HCEC 1CT (cell line): ENCODE measurements around the gene TRAT1.
"Not testable (repeated sequence)": the region's sequence is repeated elsewhere in the genome, so short reads cannot be mapped to it uniquely, and the experiment has no call there.

Source experiments
- DNase-seq: peaks from one replicate; pipeline ENCODE4 v3.0.0-alpha.2; 2017

The TRAT1 gene

DNA sequence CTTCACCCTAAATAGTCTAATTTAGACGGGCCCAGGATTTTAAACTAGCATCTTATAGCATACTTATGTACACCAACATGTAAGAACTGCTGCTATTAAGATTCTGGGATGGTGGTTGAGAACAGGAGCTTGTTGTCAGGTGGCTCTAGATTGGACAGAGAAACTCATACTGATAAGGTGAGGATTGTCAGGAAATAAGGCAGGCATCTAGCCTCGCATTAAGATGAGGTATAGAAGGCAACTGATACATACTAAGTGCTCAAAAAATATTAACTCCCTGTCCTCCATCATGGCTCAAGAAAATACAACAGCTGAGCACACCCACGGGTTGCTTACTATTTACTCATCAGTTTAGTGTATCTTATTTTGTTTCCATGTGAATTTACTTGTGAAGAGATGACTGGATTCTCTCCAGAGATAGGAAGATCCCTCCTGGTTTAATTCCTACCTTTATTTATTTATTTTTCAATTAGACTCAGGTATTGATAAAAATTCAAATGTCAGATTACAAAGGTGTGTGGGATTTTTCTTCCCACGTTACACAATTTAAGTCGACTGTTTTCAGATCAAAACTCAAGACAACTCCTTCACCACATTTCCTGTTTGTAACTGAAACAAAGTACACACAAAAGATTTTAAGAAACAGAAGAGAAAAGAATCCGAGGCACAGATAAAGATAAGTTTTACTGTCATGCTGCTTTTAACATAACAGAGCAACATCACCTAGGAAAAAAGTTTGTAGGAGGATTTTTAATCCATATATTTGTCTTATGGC lies at the start of gene TRAT1:
Gene TRAT1 (plus strand): TSS at position 664 of the 775 bp plus-strand sequence. CDS start 142 bp downstream, outside the sequence.
- DNase-seq, result no peak

GRCh38 chr3:108775649-108776048 lies 46.9 kb upstream of the TRAT1 start:
- DNase-seq, result no peak

- DNase-seq, result no peak
These were observed 43.1 kb upstream of the TRAT1 start for GRCh38 chr3:108779496-108779895.

DNA sequence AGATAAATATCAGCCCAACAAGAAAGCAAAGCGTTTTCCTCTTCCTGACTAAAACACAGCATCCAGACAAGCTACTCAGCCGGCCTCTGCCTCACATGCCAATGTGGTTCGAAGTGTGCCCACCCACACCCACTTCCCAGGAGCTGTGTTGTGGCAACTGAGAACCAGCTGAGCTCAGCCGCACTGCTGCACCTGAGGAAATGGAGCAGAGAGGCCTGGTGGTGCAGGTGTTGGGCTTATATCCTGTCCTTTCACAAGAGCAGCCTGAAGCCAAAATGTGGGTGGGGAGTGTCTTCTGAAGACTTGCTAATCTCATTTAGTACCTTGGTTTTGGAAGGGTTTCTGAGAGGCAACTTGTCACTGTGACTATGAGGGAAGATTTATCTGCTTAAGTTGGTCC lies 42.4 kb upstream of the TRAT1 start:
- DNase-seq, result no peak

GRCh38 chr3:108791473-108791872 lies 31.1 kb upstream of the TRAT1 start:
- no peak for DNase-seq

- DNase-seq, result no peak
These were observed 18.1 kb upstream of the TRAT1 start for GRCh38 chr3:108804437-108804836.

DNA sequence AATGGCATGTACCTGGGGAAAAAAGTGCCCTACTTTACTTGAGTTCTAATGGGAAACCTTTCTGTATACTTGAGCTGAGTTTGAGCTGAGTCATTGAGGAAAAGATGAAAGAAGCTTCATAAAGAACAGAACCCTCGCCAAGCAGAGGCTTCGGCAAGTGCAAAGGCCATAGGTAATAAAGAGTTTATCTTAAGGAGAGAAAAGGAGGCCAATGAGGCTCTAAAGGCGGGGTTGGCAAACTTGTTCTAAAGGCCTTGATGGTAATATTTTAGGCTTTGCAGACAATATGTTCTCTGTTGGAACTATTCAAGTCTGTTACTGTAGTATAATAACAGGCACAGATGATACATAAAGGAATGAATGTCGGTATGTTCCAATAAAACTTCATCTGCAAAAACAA lies 17.6 kb upstream of the TRAT1 start:
- DNase-seq, result no peak

DNA sequence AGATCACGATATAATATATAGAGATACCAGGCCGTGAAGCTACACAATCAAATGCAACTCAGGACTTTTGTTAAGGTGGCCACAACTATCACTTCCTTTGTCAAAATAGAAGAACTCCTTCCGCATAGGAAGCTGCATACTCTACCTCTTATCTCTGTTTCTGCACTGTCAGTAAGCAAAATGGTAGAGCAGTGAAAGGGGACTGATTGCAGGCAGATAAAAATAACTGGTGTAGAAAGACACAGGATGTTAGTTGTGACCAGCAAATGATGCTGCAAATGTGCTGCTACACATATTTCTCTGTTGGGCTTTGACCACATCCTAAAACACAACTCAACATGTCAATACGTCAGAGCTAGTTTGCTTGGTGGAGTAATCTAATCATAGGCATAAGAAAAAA lies 16.3 kb upstream of the TRAT1 start:
- no peak for DNase-seq

DNA sequence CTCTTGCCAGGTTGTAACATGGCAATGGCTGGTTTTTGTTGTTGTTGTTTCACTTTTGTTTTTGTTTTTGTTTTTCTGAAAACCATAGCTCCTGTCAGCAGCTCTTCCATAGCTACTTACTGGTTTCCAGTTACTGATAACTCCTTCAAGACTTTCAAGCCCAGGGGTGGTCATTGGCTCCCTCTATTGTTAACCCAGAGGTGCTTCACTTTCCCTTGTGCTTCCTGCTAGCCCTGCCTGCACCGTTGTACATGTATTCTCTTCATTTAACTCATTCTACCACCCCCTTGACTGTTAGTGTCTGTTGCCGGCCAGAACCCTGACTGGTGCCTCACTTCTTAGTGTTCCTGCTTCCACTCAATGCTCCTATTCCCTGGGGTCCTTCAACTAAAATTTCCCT lies 4.2 kb upstream of the TRAT1 start:
- DNase-seq, result peak; percentile 33

- DNase-seq, result no peak
These were observed 2.0 kb upstream of the TRAT1 start for GRCh38 chr3:108820586-108820985.

- no peak for DNase-seq
These were observed 641 bp downstream of the TRAT1 start for GRCh38 chr3:108823227-108823626.

DNA sequence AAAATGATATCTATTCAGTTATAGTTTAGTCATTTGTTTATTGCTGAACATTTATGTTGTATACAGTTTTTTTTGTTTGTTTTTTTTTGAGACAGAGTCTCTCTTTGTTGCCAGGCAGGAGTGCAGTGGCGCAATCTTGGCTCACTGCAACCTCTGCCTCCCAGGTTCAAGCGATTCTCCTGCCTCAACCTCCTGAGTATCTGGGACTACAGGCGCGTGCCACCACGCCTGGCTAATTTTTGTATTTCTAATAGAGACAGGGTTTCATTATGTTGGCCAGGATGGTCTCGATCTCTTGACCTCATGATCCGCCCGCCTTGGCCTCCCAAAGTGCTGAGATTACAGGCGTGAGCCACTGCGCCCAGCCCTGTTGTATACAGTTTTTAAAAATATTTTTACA lies 1.2 kb downstream of the TRAT1 start:
- DNase-seq, result not testable (repeated sequence)

GRCh38 chr3:108826309-108827187 lies 4.0 kb downstream of the TRAT1 start:
- DNase-seq, result no peak

- no peak for DNase-seq
These were observed 7.8 kb downstream of the TRAT1 start for GRCh38 chr3:108830381-108830780.

GRCh38 chr3:108830991-108831614 lies 8.5 kb downstream of the TRAT1 start:
- DNase-seq, result no peak

DNA sequence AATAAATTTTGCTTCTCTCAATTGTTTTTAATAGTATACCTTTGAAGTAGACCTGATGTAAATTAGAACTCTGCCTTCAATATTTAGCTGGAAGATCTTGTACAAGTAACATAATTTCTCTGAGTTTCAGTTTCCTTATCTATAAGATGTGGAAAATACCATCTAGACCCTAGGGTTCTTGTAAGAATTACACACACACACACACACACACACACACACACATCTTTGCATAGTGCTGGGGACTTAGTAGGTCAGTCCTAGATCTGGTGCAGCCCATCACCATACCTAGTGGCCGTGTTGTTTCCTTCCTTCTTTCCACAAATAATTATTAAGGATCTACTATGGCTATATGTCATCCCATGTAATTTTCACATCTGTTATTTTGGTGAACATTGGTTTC lies 11.0 kb downstream of the TRAT1 start:
- DNase-seq, result no peak

DNA sequence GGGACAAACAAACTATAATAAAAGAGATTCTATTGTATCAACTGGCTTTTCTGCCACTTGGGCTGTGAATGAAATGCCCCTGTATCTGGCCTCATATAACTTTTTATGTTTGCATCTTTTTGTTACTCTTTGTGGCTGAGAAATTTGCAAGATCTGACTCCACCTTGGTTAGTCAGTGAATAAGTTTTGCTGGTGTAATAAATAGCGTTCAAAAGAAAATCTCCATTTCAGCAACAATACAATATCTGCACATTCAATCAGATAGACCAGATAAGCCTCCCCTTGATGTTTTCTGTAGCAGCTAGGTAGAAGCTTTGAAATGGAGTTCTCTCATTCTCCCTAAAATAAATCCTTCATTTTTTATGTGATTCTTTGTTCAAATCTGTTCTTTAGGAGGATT lies 12.0 kb downstream of the TRAT1 start:
- no peak for DNase-seq

GRCh38 chr3:108835101-108835500 lies 12.5 kb downstream of the TRAT1 start:
- DNase-seq, result no peak

DNA sequence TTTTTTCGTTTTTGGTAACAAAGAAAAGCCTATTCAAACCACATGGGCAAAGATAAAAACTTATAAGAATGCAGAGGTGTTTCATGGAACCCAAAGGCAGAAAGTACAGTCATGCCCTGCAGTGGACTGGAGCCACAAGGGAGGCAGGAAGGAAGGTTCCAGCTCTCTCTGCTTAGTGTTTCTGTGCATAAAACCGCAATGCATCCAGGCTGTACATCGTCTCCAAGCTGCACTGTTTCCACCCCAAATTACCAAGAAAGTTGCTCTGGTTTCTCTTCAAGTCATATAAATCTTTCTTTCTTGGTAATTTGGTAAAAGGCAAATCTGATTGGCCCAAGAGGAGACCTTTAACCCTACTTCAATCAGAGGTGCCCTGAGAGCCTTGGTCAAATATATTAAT lies 15.8 kb downstream of the TRAT1 start:
- DNase-seq, result no peak

GRCh38 chr3:108845709-108846293 lies 23.2 kb downstream of the TRAT1 start:
- no peak for DNase-seq

- no peak for DNase-seq
These were observed 24.6 kb downstream of the TRAT1 start for GRCh38 chr3:108847187-108847586.

DNA sequence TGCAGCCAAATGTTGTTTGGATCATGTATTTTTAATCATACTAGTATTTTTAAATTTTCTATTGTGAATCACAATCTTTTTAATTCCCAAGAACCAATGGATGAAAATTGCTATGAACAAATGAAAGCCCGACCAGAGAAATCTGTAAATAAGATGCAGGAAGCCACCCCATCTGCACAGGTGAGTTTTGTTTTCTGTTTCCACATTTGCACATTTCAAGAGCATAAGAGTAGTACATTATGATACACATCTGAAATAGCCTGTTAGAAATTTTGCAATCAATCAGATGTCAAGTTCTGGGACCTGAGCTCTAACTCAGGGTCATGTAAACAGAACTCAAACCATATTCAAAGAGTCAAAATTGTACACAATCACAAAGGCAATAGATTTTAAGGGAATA lies 26.5 kb downstream of the TRAT1 start:
- DNase-seq, result no peak

DNA sequence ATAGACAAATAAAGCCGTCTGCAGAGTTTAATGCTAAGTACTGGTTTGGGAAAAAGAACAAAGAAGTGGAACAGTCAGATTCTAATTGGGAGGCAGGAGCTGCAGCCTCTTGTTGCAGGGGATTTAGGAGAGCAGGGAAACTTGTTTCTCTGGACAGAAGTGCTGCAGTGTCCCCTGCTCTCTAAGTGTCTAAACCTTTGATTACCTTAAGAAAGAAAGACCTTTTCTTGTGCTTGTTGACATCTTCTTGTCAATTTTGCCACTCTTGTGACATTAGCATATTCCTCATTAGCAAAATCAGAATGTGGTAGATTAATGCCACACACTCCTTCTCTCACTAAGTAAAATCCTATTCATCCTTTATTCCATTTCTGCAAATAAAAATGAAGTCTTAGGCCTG lies 38.8 kb downstream of the TRAT1 start:
- no peak for DNase-seq
